Parathyroid adenoma (tissue), 2 donors: ENCODE results near the gene HDHD5.

Experiments
- H2AFZ ChIP-seq: fragments of 300-600 bp; sonication (generic); one replicate; pipeline ENCODE4 v1.7.0; 2017; ENCODE audit warnings: antibody characterized with exemption, mild to moderate bottlenecking
- H3K27ac ChIP-seq: fragments of 300-600 bp; sonication (generic); one replicate; pipeline ENCODE4 v1.7.0; 2017
- H3K27me3 ChIP-seq: fragments of 300-600 bp; sonication (generic); one replicate; pipeline ENCODE4 v1.7.0; 2017; ENCODE audit warnings: low read length; ENCODE audit not compliant: control insufficient read depth, insufficient read depth
- H3K36me3 ChIP-seq: fragments of 300-600 bp; sonication (generic); one replicate; pipeline ENCODE4 v1.7.0; 2017; ENCODE audit warnings: low read length; ENCODE audit not compliant: control insufficient read depth, insufficient read depth
- H3K4me1 ChIP-seq: fragments of 300-600 bp; sonication (generic); one replicate; pipeline ENCODE4 v1.7.0; 2017; ENCODE audit warnings: control low read depth
- H3K4me2 ChIP-seq: fragments of 300-600 bp; sonication (generic); one replicate; pipeline ENCODE4 v1.7.0; 2017; ENCODE audit warnings: low read length
- H3K4me3 ChIP-seq: fragments of 300-600 bp; sonication (generic); one replicate; pipeline ENCODE4 v1.7.0; 2017; ENCODE audit warnings: low read depth, low read length
- H3K79me2 ChIP-seq: fragments of 300-600 bp; sonication (generic); one replicate; pipeline ENCODE4 v1.7.0; 2017; ENCODE audit warnings: control low read depth
- H3K9ac ChIP-seq: fragments of 300-600 bp; sonication (generic); one replicate; pipeline ENCODE4 v1.7.0; 2017; ENCODE audit warnings: mild to moderate bottlenecking
- H3K9me3 ChIP-seq: fragments of 300-600 bp; sonication (generic); one replicate; pipeline ENCODE4 v1.7.0; 2017; ENCODE audit warnings: low read length; ENCODE audit not compliant: control insufficient read depth
- TF ChIP-seq, protein P1 (sequence below): fragments of 300-600 bp; sonication (generic); IDR thresholded peaks from one replicate; pipeline ENCODE4 v1.7.0; 2017; ENCODE audit warnings: antibody characterized with exemption, mild to moderate bottlenecking
- donor health status: primary hyperparathyroidism.

The HDHD5 gene

DNA sequence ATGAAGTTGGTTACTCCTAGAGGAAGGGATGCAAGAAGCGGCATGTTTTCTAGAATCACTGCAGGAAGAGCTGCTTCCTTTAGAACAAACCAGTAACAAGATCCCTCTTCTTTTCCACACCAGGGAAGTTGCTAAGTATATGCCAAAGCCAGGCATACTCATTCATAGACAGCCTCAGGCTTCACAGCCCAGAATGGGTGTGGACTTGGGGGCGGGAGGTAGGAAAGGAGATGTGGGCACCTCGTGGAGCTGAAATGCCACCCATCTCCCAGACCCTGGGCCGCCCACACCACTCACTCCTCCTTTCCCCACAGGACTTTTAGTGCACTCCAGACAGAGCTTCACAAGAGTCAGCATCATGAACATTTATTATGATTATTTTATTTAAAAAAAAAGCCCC lies 21.9 kb downstream of the HDHD5 start:
- TF ChIP-seq, protein P1, sequence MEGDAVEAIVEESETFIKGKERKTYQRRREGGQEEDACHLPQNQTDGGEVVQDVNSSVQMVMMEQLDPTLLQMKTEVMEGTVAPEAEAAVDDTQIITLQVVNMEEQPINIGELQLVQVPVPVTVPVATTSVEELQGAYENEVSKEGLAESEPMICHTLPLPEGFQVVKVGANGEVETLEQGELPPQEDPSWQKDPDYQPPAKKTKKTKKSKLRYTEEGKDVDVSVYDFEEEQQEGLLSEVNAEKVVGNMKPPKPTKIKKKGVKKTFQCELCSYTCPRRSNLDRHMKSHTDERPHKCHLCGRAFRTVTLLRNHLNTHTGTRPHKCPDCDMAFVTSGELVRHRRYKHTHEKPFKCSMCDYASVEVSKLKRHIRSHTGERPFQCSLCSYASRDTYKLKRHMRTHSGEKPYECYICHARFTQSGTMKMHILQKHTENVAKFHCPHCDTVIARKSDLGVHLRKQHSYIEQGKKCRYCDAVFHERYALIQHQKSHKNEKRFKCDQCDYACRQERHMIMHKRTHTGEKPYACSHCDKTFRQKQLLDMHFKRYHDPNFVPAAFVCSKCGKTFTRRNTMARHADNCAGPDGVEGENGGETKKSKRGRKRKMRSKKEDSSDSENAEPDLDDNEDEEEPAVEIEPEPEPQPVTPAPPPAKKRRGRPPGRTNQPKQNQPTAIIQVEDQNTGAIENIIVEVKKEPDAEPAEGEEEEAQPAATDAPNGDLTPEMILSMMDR = no peak
- no peak overlapping the region for H3K27ac ChIP-seq
- H2AFZ ChIP-seq = no peak overlapping the region
- no peaks in the 10 kb centered on the region for H3K27me3 ChIP-seq
- H3K9me3 ChIP-seq = no peaks in the 10 kb centered on the region
- H3K9ac ChIP-seq = no peak overlapping the region
- no peaks in the 10 kb centered on the region for H3K4me1 ChIP-seq
- no peak overlapping the region for H3K4me2 ChIP-seq
- H3K4me3 ChIP-seq = no peak overlapping the region
- no peaks in the 10 kb centered on the region for H3K36me3 ChIP-seq
- no peaks in the 10 kb centered on the region for H3K79me2 ChIP-seq

DNA sequence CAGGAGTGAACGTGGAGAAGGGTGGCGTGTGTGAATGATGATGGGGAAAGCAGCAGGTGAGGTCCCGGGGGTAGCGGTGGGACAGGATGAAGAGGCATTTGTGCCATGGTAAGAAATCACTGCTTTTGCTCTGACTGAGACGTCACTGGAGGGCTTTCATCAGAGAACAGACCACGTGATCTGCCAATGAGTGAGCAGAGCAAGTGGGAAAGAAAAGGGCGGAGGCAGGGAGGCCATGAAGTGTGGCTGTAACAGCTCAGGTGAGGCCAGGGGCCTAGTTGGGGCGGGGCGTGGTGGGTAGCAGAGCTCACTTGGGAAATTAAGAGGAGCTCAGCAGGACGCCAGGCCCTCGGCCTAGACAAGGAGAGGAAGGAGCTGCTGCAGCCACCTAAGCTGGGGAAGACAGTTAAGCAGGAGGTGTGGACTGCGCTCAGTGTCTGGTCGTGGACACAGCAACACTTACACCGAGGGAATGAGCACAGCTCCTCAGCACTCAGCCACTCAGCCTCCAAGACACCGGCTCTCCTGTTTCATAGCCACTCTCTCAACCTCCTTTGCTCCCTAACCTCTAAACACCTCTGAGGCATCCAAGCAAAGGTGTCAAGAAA lies 23.8 kb downstream of the HDHD5 start:
- no peak overlapping the region for H3K4me2 ChIP-seq
- H3K27me3 ChIP-seq = no peaks in the 10 kb centered on the region
- TF ChIP-seq, protein P1 = no peak
- no peaks in the 10 kb centered on the region for H3K4me1 ChIP-seq
- no peak overlapping the region for H2AFZ ChIP-seq
- H3K27ac ChIP-seq = no peak overlapping the region
- H3K9me3 ChIP-seq = no peaks in the 10 kb centered on the region
- H3K4me3 ChIP-seq = no peak overlapping the region
- H3K9ac ChIP-seq = no peak overlapping the region
- no peaks in the 10 kb centered on the region for H3K36me3 ChIP-seq
- no peaks in the 10 kb centered on the region for H3K79me2 ChIP-seq

DNA sequence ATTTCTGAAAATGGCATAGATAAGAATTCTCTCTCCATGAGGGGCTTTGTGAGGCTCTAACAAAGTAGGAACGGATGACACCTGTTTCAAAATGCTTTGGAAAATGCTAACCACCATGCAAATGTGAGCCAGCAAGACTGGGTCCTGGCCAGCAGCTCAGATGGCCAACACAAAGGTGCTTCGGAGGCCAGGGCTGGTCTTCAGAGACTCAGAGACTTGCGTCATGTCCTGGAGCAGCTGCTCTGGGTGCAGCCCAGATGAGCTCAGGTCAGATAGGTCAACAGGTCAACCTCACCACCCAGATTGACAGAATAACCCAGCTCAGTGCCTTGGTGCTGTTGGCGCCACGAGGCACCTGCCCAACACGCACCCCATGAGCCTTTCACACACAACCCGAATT lies 25.9 kb downstream of the HDHD5 start:
- Histone ChIP-seq H3K4me3 (no peak overlapping the region), H3K9ac (no peak overlapping the region), H3K4me2 (no peak overlapping the region), H3K36me3 (no peaks in the 10 kb centered on the region), H3K4me1 (no peaks in the 10 kb centered on the region), H3K79me2 (no peaks in the 10 kb centered on the region), H3K27ac (no peak overlapping the region), H3K9me3 (no peaks in the 10 kb centered on the region), H3K27me3 (no peaks in the 10 kb centered on the region), H2AFZ (no peak overlapping the region)
- TF ChIP-seq, protein P1 = no peak

DNA sequence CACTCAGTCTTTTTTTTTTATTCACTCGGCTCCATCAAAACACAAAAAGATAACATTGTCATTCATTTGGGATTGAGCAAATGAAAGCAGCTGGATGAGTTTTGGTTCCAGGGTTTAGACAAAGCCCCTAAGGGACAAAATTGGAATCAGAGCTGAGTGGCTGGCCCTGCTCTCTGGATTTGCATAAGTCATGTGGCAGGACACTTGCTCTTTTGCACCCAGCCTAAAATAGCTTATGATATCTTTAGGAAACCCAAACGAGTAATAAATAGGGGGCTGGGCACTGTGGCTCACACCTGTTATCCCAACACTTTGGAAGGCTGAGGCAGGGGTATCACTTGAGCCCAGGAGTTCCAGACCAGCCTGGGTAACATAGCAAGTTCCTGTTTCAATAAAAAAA lies 27.0 kb downstream of the HDHD5 start:
- Histone ChIP-seq H3K4me2 (no peak overlapping the region), H3K27me3 (no peaks in the 10 kb centered on the region), H3K9me3 (no peaks in the 10 kb centered on the region), H2AFZ (no peak overlapping the region), H3K9ac (no peak overlapping the region), H3K79me2 (no peaks in the 10 kb centered on the region), H3K4me3 (no peak overlapping the region), H3K4me1 (no peaks in the 10 kb centered on the region), H3K36me3 (no peaks in the 10 kb centered on the region), H3K27ac (no peak overlapping the region)
- TF ChIP-seq, protein P1 = no peak

DNA sequence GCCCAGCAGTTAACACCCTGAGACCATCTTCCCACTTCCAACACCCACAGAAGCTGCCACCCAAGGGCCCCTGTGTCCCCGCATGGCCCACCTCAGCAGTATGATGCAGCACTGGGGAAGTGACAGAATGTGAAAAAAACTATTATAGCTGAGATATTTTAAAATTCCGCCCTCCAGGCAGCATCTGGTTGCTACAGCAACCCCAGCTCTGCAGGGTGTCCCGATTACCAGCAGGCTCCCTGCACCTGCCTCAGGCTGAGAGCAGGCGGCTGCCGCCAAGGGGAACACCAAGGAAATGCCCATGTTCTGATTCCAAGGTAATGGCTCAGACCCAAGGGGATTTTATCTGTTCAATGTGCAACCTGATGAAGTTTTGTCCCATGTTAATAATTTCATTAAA lies 27.4 kb downstream of the HDHD5 start:
- no peaks in the 10 kb centered on the region for H3K27me3 ChIP-seq
- H3K9ac ChIP-seq = no peak overlapping the region
- TF ChIP-seq, protein P1 = no peak
- H3K4me2 ChIP-seq = no peak overlapping the region
- no peaks in the 10 kb centered on the region for H3K79me2 ChIP-seq
- no peaks in the 10 kb centered on the region for H3K36me3 ChIP-seq
- H3K27ac ChIP-seq = no peak overlapping the region
- no peak overlapping the region for H2AFZ ChIP-seq
- no peak overlapping the region for H3K4me3 ChIP-seq
- no peaks in the 10 kb centered on the region for H3K4me1 ChIP-seq
- H3K9me3 ChIP-seq = no peaks in the 10 kb centered on the region
